Ectodermal cell (in vitro differentiated cells): ENCODE measurements around the gene SYNJ2.
A peak's percentile ranks its signal among the peaks of the same experiment; 100 is the strongest.

ENCODE experiments used
- H3K27ac ChIP-seq: 2 replicates; pipeline ENCODE4 v1.7.0; 2013; ENCODE audit warnings: mild to moderate bottlenecking, low read depth, low read length; ENCODE audit not compliant: insufficient read depth, poor library complexity, severe bottlenecking
- H3K27me3 ChIP-seq: 2 replicates; pipeline ENCODE4 v1.7.0; 2013; ENCODE audit warnings: mild to moderate bottlenecking, low read length; ENCODE audit not compliant: insufficient read depth, control insufficient read depth, poor library complexity, severe bottlenecking
- H3K36me3 ChIP-seq: one replicate; pipeline ENCODE4 v1.7.0; 2013; ENCODE audit warnings: low read length; ENCODE audit not compliant: control insufficient read depth, insufficient read depth
- H3K4me1 ChIP-seq: one replicate; pipeline ENCODE4 v1.7.0; 2013; ENCODE audit warnings: low read length; ENCODE audit not compliant: control insufficient read depth, insufficient read depth
- H3K4me3 ChIP-seq: 2 replicates; pipeline ENCODE4 v1.7.0; 2013; ENCODE audit warnings: low read depth, low read length, control low read depth; ENCODE audit not compliant: insufficient read depth
- H3K9me3 ChIP-seq: 2 replicates; pipeline ENCODE4 v1.7.0; 2013; ENCODE audit warnings: mild to moderate bottlenecking, low read length, moderate library complexity; ENCODE audit not compliant: control insufficient read depth
- WGBS, 2 experiments: methylation state at CpG; one replicate each; pipeline ENCODE4 v1.1.7; 2013; ENCODE audit warnings: missing lambda C conversion rate in 2 of 2; 5-methylcytosine and 5-hydroxymethylcytosine counted together

SYNJ2 gene

GRCh38 chr6:157981132-157981394 is 600 bp upstream of the SYNJ2 start:
- Histone ChIP-seq H3K4me1 (peaks cover 12% of the 10 kb centered on the region), H3K4me3 (peak overlapping the region; percentile 62), H3K27ac (no peak overlapping the region), H3K9me3 (no peaks in the 10 kb centered on the region), H3K36me3 (no peaks in the 10 kb centered on the region), H3K27me3 (peaks cover 22% of the 10 kb centered on the region)
- WGBS, 2 experiments, result 38 to 42% methylated on average over 24 of the region's 24 CpGs

- 1 to 2% methylated on average over 36 of the region's 36 CpGs for WGBS, 2 experiments
- Histone ChIP-seq H3K27me3 (peaks cover 22% of the 10 kb centered on the region), H3K4me3 (peak overlapping the region; percentile 62), H3K27ac (no peak overlapping the region), H3K9me3 (no peaks in the 10 kb centered on the region), H3K36me3 (no peaks in the 10 kb centered on the region), H3K4me1 (peaks cover 13% of the 10 kb centered on the region)
These were observed 469 bp downstream of the SYNJ2 start for GRCh38 chr6:157982102-157982562.

GRCh38 chr6:157982563-157983405 is 1.1 kb downstream of the SYNJ2 start:
- no peaks in the 10 kb centered on the region for H3K9me3 ChIP-seq
- H3K4me1 ChIP-seq, result peaks cover 13% of the 10 kb centered on the region
- no peak overlapping the region for H3K27ac ChIP-seq
- 69 to 73% methylated on average over 17 of the region's 17 CpGs for WGBS, 2 experiments
- H3K4me3 ChIP-seq, result peak overlapping the region; percentile 62
- no peaks in the 10 kb centered on the region for H3K36me3 ChIP-seq
- peaks cover 22% of the 10 kb centered on the region for H3K27me3 ChIP-seq

GRCh38 chr6:157983406-157984119 is 1.9 kb downstream of the SYNJ2 start:
- H3K4me1 ChIP-seq, result peaks cover 13% of the 10 kb centered on the region
- H3K36me3 ChIP-seq, result no peaks in the 10 kb centered on the region
- 95 to 96% methylated on average over 9 of the region's 9 CpGs for WGBS, 2 experiments
- H3K27ac ChIP-seq, result no peak overlapping the region
- no peaks in the 10 kb centered on the region for H3K9me3 ChIP-seq
- H3K4me3 ChIP-seq, result no peak overlapping the region
- H3K27me3 ChIP-seq, result peaks cover 22% of the 10 kb centered on the region

GRCh38 chr6:157984128-157984527 is 2.5 kb downstream of the SYNJ2 start:
- Histone ChIP-seq H3K36me3 (no peaks in the 10 kb centered on the region), H3K4me1 (peaks cover 13% of the 10 kb centered on the region), H3K4me3 (no peak overlapping the region), H3K27ac (no peak overlapping the region), H3K27me3 (peaks cover 22% of the 10 kb centered on the region), H3K9me3 (no peaks in the 10 kb centered on the region)
- WGBS, 2 experiments, result 95 to 100% methylated on average over 4 of the region's 4 CpGs

GRCh38 chr6:157984686-157985225 is 3.1 kb downstream of the SYNJ2 start:
- WGBS, 2 experiments, result 83% methylated on average over 14 of the region's 14 CpGs
- Histone ChIP-seq H3K27ac (no peak overlapping the region), H3K4me3 (no peak overlapping the region)

GRCh38 chr6:157985378-157986155 is 3.9 kb downstream of the SYNJ2 start:
- Histone ChIP-seq H3K27ac (no peak overlapping the region), H3K4me3 (no peak overlapping the region), H3K4me1 (peaks cover 20% of the 10 kb centered on the region), H3K9me3 (no peaks in the 10 kb centered on the region), H3K27me3 (peaks cover 16% of the 10 kb centered on the region), H3K36me3 (no peaks in the 10 kb centered on the region)
- 43 to 49% methylated on average over 13 of the region's 13 CpGs for WGBS, 2 experiments

More at GRCh38 chr6:157984686-157985225, 3.1 kb downstream of the SYNJ2 start:
- Histone ChIP-seq H3K36me3 (no peaks in the 10 kb centered on the region), H3K27me3 (peaks cover 22% of the 10 kb centered on the region), H3K4me1 (peaks cover 16% of the 10 kb centered on the region), H3K9me3 (no peaks in the 10 kb centered on the region)

GRCh38 chr6:157987788-157988699 is 6.4 kb downstream of the SYNJ2 start:
- WGBS, 2 experiments, result 86 to 87% methylated on average over 20 of the region's 20 CpGs
- H3K36me3 ChIP-seq, result no peaks in the 10 kb centered on the region
- H3K4me3 ChIP-seq, result no peak overlapping the region
- H3K27ac ChIP-seq, result peak overlapping the region; percentile 2
- H3K27me3 ChIP-seq, result no peaks in the 10 kb centered on the region
- H3K9me3 ChIP-seq, result no peaks in the 10 kb centered on the region
- peaks cover 20% of the 10 kb centered on the region for H3K4me1 ChIP-seq

GRCh38 chr6:157988700-157989063 is 7.0 kb downstream of the SYNJ2 start:
- 91 to 92% methylated on average over 8 of the region's 8 CpGs for WGBS, 2 experiments
- Histone ChIP-seq H3K27ac (no peak overlapping the region), H3K36me3 (no peaks in the 10 kb centered on the region), H3K9me3 (no peaks in the 10 kb centered on the region), H3K27me3 (no peaks in the 10 kb centered on the region), H3K4me1 (peaks cover 20% of the 10 kb centered on the region), H3K4me3 (no peak overlapping the region)
